Loucy (cell line): Measurements from ENCODE around the gene DMRTC1B.
"Not testable (repeated sequence)": the region's sequence is repeated elsewhere in the genome, so short reads cannot be mapped to it uniquely, and the experiment has no call there.

ENCODE experiments used
- EZH2phosphoT487 ChIP-seq: fragments of 200-600 bp; IDR thresholded peaks from 2 replicates; pipeline ENCODE4 v1.6.1; 2018; ENCODE audit warnings: antibody characterized with exemption, mild to moderate bottlenecking, moderate library complexity, borderline replicate concordance
- TF ChIP-seq, protein P1 (sequence below): fragments of 200-600 bp; sonication (generic); conservative IDR thresholded peaks from 2 replicates; pipeline ENCODE4 v1.5.1; 2014; ENCODE audit warnings: mild to moderate bottlenecking, antibody characterized with exemption, low read length

DNA sequence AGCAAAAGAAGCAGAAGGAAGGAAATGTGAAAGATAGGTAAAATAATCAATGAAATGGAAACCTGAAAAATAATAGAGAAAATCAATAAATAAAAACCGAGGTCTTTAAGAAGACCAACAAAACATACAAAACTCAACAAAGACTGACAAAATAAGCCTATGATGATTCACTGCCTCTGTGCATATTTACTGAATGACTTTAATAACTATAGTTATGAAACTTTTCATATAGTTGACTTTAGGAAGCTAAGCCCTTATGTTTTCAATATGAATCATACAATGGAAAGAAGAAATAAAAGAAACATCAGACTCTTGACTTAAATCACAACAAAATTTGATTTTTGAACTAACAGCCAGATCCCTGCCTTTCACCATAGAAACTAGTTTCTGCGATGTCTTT is 60.8 kb downstream of the DMRTC1B start:
- TF ChIP-seq, protein P1, sequence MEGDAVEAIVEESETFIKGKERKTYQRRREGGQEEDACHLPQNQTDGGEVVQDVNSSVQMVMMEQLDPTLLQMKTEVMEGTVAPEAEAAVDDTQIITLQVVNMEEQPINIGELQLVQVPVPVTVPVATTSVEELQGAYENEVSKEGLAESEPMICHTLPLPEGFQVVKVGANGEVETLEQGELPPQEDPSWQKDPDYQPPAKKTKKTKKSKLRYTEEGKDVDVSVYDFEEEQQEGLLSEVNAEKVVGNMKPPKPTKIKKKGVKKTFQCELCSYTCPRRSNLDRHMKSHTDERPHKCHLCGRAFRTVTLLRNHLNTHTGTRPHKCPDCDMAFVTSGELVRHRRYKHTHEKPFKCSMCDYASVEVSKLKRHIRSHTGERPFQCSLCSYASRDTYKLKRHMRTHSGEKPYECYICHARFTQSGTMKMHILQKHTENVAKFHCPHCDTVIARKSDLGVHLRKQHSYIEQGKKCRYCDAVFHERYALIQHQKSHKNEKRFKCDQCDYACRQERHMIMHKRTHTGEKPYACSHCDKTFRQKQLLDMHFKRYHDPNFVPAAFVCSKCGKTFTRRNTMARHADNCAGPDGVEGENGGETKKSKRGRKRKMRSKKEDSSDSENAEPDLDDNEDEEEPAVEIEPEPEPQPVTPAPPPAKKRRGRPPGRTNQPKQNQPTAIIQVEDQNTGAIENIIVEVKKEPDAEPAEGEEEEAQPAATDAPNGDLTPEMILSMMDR: not testable (repeated sequence)
- not testable (repeated sequence) for TF ChIP-seq EZH2phosphoT487
